AG04449 (cell line): ENCODE results near the gene AP4M1.

ENCODE experiments used
- CTCF ChIA-PET: fragments of 350-600 bp; formaldehyde crosslinking; extraction: SDS; loops from one replicate; lab custom pipeline; 2021; ENCODE audit warnings: antibody characterized with exemption; lab: Yijun Ruan, JAX
- POLR2A ChIA-PET: fragments of 400-600, 350-600 bp; formaldehyde crosslinking; extraction: SDS; loops from one replicate; lab custom pipeline; 2020; ENCODE audit warnings: antibody characterized with exemption, inconsistent platforms; lab: Yijun Ruan, JAX
- DNase-seq: peaks from one replicate; pipeline ENCODE4 v3.0.0-alpha.2; 2010; ENCODE audit warnings: low read depth, low spot score
- H3K4me3 ChIP-seq: 2 replicates; pipeline ENCODE4 v1.5.1; 2011; ENCODE audit warnings: low read depth, mild to moderate bottlenecking, control low read depth, low read length
- CTCF ChIP-seq: IDR thresholded peaks from one replicate; pipeline ENCODE4 v1.5.1; 2011; ENCODE audit warnings: mild to moderate bottlenecking, moderate library complexity, low read length, control low read depth, inconsistent platforms; ENCODE audit not compliant: insufficient read depth; ENCODE audit errors: missing control alignments

Gene AP4M1

GRCh38 chr7:100122067-100122466 lies 20.6 kb downstream of the AP4M1 start:
- no peak overlapping the region for H3K4me3 ChIP-seq
- TF ChIP-seq CTCF: no peak
- CTCF ChIA-PET: interaction anchor here (1.2 to 2.7 kb wide), 3 partner anchors 8 to 11 kb away, joined by 6 to 23 read pairs (median 7); no protein-coding TSS in a partner anchor
- no peak for DNase-seq
- POLR2A ChIA-PET: no interaction called here

GRCh38 chr7:100122568-100122967 lies 21.1 kb downstream of the AP4M1 start:
- DNase-seq: no peak
- TF ChIP-seq CTCF: no peak
- H3K4me3 ChIP-seq: no peak overlapping the region
- ChIA-PET CTCF (interaction anchor here (1.2 to 1.8 kb wide), 2 partner anchors 8 to 10 kb away, joined by 6 to 7 read pairs; no protein-coding TSS in a partner anchor), POLR2A (no interaction called here)

GRCh38 chr7:100124301-100125230 lies 23.1 kb downstream of the AP4M1 start:
- no peak for TF ChIP-seq CTCF
- ChIA-PET POLR2A (interaction anchor here (2.1 kb wide), 1 partner anchor 23 kb away, joined by 5 read pairs; the partner anchor contains the start of genes AP4M1 and MCM7), CTCF (interaction anchor here (0.8 to 1.5 kb wide), 3 partner anchors 9 to 132 kb away, joined by 3 to 8 read pairs (median 3); no protein-coding TSS in a partner anchor)
- no peak for DNase-seq
- H3K4me3 ChIP-seq: no peak overlapping the region

- TF ChIP-seq CTCF: no peak
- CTCF ChIA-PET: no interaction called here
- DNase-seq: no peak
Observed at GRCh38 chr7:100126239-100126930, 24.9 kb downstream of the AP4M1 start.

GRCh38 chr7:100126931-100127865 lies 25.8 kb downstream of the AP4M1 start, which contains the start of gene MBLAC1:
Gene MBLAC1 (plus strand): TSS chr7:100126967. CDS start chr7:100127396, 429 bp downstream.
- H3K4me3 ChIP-seq: peak within 1 kb of the TSS; percentile 94
- no peak for TF ChIP-seq CTCF
- DNase-seq: peak; percentile 63
- ChIA-PET CTCF (interaction anchor here (7.0 to 11.8 kb wide), 2 partner anchors 17 to 87 kb away, joined by 167 to 298 read pairs; partner anchors contain the start of genes LAMTOR4 and PVRIG), POLR2A (interaction anchor here (0.6 to 1.0 kb wide), 3 partner anchors 22 to 32 kb away, joined by 3 to 8 read pairs (median 5); partner anchors contain the start of genes AP4M1 and LAMTOR4)

More at GRCh38 chr7:100126239-100126930, 24.9 kb downstream of the AP4M1 start:
- POLR2A ChIA-PET: interaction anchor here (0.6 to 1.0 kb wide), 4 partner anchors 17 to 31 kb away, joined by 3 to 8 read pairs (median 4); partner anchors contain the start of genes AP4M1 and LAMTOR4
- H3K4me3 ChIP-seq: peak overlapping the region; percentile 94
